HG03280 (cell line): ENCODE data around the gene STK38.
"Not testable (repeated sequence)": the region's sequence is repeated elsewhere in the genome, so short reads cannot be mapped to it uniquely, and the experiment has no call there.

Experiments used
- ATAC-seq: cut with Tn5 transposase; IDR thresholded peaks from one replicate; pipeline ENCODE4 v1.9.1; 2021; ENCODE audit warnings: mild to moderate bottlenecking, moderate library complexity; ENCODE audit not compliant: unreplicated experiment

The STK38 gene

DNA sequence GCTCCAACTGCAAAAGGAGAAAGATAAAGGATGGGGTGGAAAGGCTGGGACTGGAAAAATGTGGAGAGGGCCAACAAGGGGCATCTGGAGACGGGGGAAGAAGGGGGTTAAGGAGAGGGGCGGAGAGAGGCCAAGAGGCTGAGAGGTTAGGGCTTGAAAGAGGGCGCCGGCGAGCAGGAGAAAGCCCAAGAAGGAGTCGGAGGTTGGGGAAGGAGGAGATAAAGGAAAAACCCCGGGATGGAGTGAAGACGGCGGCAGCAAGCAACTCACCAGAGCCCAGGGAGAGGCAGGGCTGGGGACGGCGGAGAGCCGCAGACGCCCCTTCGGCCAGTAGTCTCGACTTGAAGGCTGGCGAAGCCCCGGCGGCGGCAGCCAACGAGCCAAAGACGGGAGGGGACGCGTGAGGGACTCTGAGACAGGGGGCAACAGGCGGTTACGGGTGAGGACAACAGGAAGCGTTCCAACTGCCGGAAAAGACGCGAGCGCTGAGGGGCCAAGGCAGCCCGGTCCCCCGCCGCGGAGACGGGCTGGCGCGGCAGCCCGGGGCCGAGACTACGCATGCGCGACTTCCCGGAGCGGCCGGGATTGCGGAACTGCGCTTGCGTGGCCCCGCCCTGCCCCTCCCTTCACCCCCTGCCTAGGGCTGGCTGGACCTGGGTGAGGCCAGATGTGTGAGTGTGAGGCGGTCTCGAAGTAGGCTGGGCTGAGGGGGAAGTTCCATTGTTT, at the start of gene STK38:
Gene STK38 (minus strand): TSS at position 560 of the 726 bp plus-strand sequence. CDS start 7,277 bp downstream, outside the sequence.
- ATAC-seq = peak; percentile 83

DNA sequence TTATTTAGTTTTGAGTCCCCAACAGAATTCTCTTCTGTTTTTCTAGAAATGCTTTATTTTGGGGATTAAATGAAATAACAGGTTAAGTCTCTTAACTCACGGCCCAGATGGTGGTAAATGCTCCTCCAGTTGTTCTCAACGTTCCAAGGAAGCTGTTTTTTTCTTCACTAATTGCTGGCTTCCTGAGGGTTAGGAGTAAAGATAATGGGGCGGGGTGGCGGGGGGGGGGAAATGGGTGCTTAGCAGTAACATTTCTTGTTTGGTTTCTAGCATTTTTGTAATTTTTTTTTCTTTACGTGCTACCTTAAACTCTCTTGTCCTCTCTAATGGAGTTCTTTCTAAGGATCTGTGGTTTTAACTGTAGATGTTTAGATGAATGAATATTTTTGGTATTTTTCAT, 49.1 kb upstream of the STK38 start:
- no peak for ATAC-seq

- ATAC-seq = no peak
These were observed 47.8 kb upstream of the STK38 start for GRCh38 chr6:36594816-36595643.

GRCh38 chr6:36594029-36594815, 46.9 kb upstream of the STK38 start, which contains the start of gene SRSF3:
Gene SRSF3, plus strand, starts transcription at chr6:36594362. Its CDS starts 2,401 bp downstream, at chr6:36596763.
- ATAC-seq = peak; percentile 82

- ATAC-seq = peak; percentile 27
These were observed 46.3 kb upstream of the STK38 start for GRCh38 chr6:36593569-36594028.

DNA sequence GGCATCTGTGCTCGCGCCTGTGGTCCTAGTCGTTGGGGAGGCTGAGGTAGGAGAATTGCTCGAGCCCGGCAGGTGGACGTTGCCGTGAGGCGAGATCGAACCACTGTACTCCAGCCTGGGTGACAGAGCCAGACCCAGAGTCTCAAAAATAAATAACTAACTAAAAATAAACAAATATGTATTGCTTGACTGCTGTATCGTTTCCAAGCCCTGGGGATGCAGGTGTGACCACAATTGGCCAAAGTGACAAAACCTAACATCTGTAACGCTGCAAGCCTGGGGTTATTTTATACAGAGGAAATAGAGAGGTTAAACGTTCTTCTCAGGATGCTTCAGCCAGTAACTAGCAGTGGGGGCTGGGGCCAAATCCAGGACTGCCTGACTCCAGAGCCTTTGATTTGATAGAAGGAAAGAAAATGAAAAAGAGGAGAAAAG, 45.0 kb upstream of the STK38 start:
- peak; percentile 32 for ATAC-seq

DNA sequence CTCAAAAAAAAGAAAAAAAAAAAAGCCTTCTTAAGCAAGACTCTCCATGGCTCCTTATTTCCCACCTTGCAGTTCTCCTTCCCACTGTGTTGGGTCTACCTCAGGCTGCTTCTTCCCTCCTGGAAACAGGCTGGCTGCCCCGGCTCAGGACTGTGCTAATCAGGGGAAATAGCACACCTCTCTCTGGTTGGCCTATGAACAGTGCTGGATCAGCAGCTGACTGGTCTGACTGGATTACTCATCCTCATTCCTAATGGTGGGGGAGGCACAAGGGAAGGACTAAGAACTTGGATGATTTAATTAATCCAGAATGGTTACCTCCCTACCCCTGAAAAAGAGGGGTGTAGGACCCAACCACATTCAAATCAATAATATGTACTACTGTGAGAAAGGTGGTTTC, 43.0 kb upstream of the STK38 start:
- no peak for ATAC-seq

DNA sequence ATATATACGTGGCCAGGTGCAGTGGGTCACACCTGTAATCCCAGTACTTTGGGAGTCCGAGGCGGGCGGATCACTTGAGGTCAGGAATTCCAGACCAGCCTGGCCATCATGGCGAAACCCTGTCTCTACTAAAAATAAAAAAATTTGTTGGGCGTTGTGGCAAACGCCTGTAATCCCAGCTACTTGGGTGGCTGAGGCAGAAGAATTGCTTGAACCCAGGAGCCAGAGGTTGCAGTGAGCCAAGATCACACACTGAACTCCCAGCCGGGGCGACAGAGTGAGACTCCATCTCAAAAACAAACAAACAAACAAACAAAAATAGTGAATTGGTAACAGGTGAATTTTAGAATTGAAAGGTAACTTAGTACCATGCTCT, 41.7 kb upstream of the STK38 start:
- ATAC-seq = not testable (repeated sequence)

- no peak for ATAC-seq
These were observed 39.3 kb upstream of the STK38 start for GRCh38 chr6:36586606-36587005.

DNA sequence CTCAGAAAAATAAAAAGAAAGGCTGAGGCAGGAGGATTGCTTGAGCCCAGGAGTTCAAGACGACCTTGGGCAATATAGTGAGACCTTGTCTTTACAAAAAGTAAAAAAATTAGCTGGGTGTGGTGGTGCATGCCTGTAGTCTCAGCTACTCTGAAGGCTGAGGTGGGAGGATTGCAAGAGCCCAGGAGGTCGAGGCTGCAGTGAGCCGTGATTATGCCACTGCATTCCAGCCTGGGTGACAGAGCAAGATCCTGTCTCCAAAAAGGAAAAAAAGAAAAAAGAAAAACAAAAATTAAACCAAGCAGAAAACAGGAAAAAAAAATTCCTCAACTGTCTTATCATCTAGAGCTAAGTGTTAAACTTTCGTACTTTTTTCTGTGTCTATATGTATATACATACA, 34.4 kb upstream of the STK38 start:
- ATAC-seq = no peak

DNA sequence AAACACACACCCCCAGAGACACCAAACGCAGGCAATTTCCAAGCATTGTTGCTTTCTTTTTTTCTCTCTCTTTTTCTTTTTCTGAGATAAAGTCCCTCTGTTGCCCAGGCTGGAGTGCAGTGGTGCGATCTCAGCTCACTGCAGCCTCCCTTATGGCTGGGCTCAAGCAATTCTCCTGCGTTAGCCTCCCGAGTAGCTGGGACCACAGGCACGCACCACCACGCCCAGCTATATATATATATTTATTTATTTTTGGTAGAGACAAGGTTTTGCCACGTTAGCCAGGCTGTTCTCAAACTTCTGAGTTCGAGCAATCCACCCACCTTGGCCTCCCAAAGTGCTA, 32.9 kb upstream of the STK38 start:
- ATAC-seq = no peak

DNA sequence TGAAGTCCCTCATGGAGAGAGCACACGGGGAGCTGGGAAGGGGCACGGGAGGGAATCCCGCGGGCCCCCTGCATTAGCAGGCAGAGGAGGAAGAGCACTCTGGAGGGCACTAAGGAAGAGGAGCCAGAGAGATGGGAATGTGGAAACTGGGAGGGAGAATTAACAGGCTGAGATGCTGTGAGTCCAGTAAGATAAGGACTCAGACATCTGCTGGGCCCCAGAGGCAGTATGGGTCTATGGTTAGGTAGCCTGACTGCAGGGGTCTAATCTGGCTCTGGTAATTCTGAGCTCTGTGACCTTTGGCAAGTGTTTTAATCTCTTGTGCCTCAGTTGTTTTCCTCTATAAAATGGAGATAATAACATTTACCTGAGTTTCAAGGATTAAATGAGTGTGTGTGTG, 31.2 kb upstream of the STK38 start:
- ATAC-seq = no peak

DNA sequence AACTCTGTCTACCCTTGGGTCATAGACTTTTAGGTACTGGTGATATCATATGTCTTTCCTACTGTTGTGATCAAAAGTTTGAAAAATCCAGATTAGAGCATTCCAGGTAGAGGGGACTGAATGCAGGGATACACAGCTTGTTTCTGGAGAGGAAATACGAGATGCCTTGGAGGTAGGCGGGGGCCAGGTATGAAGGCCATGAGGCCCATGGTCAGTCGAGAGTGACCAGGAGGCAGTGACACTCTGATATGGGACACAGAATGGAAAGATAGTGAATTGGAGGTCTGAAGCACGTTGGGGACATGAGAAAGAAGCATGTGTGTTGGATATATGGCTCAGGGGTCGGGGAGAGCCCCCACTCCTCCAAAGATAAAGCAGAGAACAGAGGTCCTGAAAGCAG, 30.8 kb upstream of the STK38 start:
- no peak for ATAC-seq

- no peak for ATAC-seq
These were observed 30.0 kb upstream of the STK38 start for GRCh38 chr6:36577301-36577700.

DNA sequence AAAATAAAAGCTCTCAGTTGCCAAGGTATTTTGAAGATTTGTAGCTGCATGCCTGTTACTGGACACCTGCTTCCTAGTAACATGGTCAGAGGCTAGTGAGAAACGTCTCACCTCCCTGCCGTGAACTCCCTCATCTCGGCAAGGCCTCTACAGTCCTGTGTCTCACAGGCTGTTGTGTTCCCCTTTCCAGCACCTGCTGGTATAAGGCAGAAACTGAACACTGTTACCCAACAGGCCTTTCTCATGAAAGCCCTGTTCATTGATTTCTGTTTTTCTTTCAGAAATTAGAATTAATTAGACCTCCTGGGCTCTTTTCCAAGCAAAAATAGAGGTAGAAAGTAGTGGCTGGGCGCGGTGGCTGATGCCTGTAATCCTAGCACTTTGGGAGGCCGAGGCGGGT, 29.3 kb upstream of the STK38 start:
- no peak for ATAC-seq

GRCh38 chr6:36574679-36575078, 27.4 kb upstream of the STK38 start:
- no peak for ATAC-seq

DNA sequence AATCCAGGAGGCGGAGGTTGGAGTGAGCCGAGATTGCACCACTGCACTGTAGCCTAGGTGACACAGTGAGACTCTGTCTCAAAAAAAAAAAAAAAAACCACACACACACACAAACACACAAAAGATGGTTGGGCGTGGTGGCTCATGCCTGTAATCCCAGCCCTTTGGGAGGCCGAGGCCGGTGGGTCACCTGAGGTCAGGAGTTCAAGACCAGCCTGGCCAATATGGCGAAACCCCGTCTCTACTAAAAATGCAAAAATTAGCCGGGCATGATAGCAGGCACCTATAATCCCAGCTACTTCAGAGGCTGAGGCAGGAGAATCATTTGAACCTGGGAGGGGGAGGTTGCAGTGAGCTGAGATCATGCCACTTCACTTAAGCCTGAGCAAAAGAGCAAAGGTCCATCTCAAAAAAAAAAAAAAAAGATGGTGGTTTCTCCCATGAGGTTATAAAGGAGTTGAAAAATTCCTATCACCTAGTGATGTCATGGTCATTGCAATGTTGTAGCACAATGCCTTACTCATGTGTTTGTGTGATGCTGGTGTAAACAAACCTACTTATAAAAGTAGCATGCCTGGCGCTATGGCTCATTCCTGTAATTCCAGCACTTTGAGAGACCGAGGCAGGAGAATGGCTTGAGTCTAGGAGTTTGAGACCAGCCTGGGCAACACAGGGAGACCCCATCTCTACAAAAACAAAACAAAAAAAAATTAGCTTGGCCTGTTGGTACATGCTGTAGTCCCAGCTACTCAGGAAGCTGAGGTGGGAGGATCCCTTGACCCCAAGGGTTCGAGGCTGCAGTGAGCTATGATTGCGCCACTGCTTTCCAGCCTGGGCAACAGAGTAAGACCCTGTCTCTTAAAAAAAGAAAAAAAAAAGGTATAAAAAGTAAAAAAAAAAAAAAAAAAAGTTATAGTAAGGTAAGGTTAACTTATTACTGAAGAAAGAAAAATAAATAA, 25.4 kb upstream of the STK38 start:
- not testable (repeated sequence) for ATAC-seq

DNA sequence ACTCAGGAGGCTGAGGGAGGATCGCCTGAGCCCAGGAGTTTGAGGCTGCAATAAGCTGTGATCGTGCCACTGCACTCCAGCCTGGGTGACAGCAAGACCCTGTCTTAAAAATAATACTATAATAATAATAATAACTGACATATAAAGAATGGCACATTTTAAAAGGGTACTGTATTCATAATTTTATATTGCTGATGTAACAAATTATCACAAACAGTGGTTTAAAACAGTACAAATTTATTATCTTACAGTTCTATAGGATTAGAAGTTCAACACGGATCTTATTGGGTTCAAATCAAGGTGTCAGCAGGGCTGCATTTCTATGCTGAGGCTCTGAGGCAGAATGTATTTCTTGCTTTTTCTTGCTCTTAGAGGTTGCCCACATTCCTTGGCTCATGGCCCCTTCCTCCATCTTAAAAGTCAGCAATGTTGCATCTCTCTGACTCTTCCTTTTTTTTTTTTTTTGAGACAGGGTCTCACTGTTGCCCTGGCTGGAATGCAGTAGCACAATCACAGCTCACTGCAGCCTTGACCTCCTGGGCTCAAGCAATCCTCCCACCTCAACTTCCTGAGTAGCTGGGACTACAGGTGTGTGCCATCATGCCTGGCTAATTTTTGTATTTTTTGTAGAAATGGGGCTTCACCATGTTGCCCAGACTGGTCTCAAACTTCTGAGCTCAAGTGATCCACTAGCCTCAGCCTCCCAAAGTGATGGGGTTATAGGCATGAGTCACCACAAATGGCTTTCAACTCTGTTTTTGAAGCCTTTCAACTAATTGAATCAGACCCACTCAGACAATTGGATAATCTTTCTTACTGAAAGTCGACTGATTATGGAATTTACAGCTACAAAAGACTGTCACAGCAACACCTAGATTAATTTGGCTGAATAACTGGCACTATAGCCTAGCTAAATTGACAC, 24.1 kb upstream of the STK38 start:
- ATAC-seq = no peak

GRCh38 chr6:36570264-36570663, 23.0 kb upstream of the STK38 start:
- ATAC-seq = no peak
